H1 (cell line): ENCODE measurements around the gene MAD2L2. TPM values are rescaled to one million over a fixed set of nuclear protein-coding genes. Genes with fewer than 3 reads are reported as not detected.
A peak's percentile ranks its signal among the peaks of the same experiment; 100 is the strongest.

ENCODE experiments used
- CTCF ChIA-PET: fragments of 300-600 bp; sonication (Branson Sonifier 250); formaldehyde crosslinking; loops from one replicate; lab custom pipeline; 2021; ENCODE audit not compliant: partially characterized antibody; lab: Charles Lee
- POLR2A ChIA-PET: fragments of 300-600 bp; sonication (Branson Sonifier 250); formaldehyde crosslinking; loops from one replicate; lab custom pipeline; 2021; ENCODE audit warnings: inconsistent platforms; ENCODE audit not compliant: partially characterized antibody; lab: Charles Lee
- DNase-seq, 2 experiments: peaks; one replicate each; pipeline versions ENCODE4 v3.0.0 to v3.0.0-alpha.2; 2010 to 2022; ENCODE audit warnings: low spot score in 2 of 2, low read depth in 1 of 2, mixed read lengths in 1 of 2
- FAIRE-seq: peaks from 2 replicates; lab custom pipeline; 2011; peaks lifted over from hg19 to GRCh38; lab: Jason Lieb, UNC
- H2AFZ ChIP-seq: 2 replicates; pipeline ENCODE4 v1.8.1; 2012; ENCODE audit warnings: low read length, inconsistent platforms
- H2AK5ac ChIP-seq: 2 replicates; pipeline ENCODE4 v1.6.1; 2013; ENCODE audit warnings: low read depth, low read length
- H2BK120ac ChIP-seq: replicated peaks from 2 replicates; pipeline ENCODE3; 2013; ENCODE audit warnings: low read depth, low read length, inconsistent platforms
- H2BK12ac ChIP-seq: 2 replicates; pipeline ENCODE4 v1.6.1; 2013; ENCODE audit warnings: low read depth, low read length
- H2BK15ac ChIP-seq: 2 replicates; pipeline ENCODE4 v1.6.1; 2013; ENCODE audit warnings: low read length
- H2BK20ac ChIP-seq: 2 replicates; pipeline ENCODE4 v1.6.1; 2013; ENCODE audit warnings: low read length
- H2BK5ac ChIP-seq: 2 replicates; pipeline ENCODE4 v1.6.1; 2013; ENCODE audit warnings: low read depth, low read length
- H3K14ac ChIP-seq: 2 replicates; pipeline ENCODE4 v1.6.1; 2013; ENCODE audit warnings: inconsistent platforms; ENCODE audit not compliant: insufficient read length
- H3K18ac ChIP-seq: 2 replicates; pipeline ENCODE4 v1.6.1; 2013; ENCODE audit warnings: low read length; ENCODE audit errors: extremely low read depth
- H3K23ac ChIP-seq: 2 replicates; pipeline ENCODE4 v1.6.1; 2013; ENCODE audit warnings: inconsistent platforms; ENCODE audit not compliant: insufficient read length
- H3K23me2 ChIP-seq: 2 replicates; pipeline ENCODE4 v1.6.1; 2013; ENCODE audit warnings: low read depth, low read length
- H3K27ac ChIP-seq: 2 replicates; pipeline ENCODE4 v1.6.1; 2011; ENCODE audit warnings: low read depth, low read length, inconsistent platforms
- H3K27me3 ChIP-seq, 4 experiments: replicated peaks in 1 of 4; 1 replicate in 1 of 4; 2 replicates in 3 of 4; pipeline versions ENCODE4 v1.6.1 to v1.8.1; 2011 to 2013; ENCODE audit warnings: low read length in 3 of 4, mild to moderate bottlenecking in 3 of 4, inconsistent platforms in 2 of 4, mixed read lengths in 2 of 4, moderate library complexity in 1 of 4; ENCODE audit not compliant: control insufficient read depth in 3 of 4, insufficient read depth in 3 of 4; ENCODE audit errors: extremely low read depth in 1 of 4
- H3K36me3 ChIP-seq, 4 experiments: 2 replicates each; pipeline versions ENCODE4 v1.6.1 to v1.8.1; 2011 to 2013; ENCODE audit warnings: mild to moderate bottlenecking in 4 of 4, low read length in 3 of 4, moderate library complexity in 2 of 4, control low read depth in 1 of 4, inconsistent platforms in 1 of 4; ENCODE audit not compliant: insufficient read depth in 4 of 4, control insufficient read depth in 2 of 4
- H3K4ac ChIP-seq: replicated peaks from 2 replicates; pipeline ENCODE3; 2013; ENCODE audit warnings: low read length, low read depth, mixed read lengths, inconsistent platforms; ENCODE audit not compliant: insufficient read length
- H3K4me1 ChIP-seq, 4 experiments: replicated peaks in 1 of 4; 1 replicate in 1 of 4; 2 replicates in 3 of 4; pipeline versions ENCODE4 v1.6.1 to v1.8.1; 2011 to 2013; ENCODE audit warnings: low read length in 3 of 4, inconsistent platforms in 2 of 4, mixed read lengths in 1 of 4; ENCODE audit not compliant: insufficient read depth in 4 of 4, control insufficient read depth in 3 of 4
- H3K4me2 ChIP-seq, 2 experiments: 2 replicates each; pipeline versions ENCODE4 v1.6.1 to v1.8.1; 2011 to 2013; ENCODE audit warnings: low read depth in 2 of 2, low read length in 2 of 2, control low read depth in 1 of 2, inconsistent platforms in 1 of 2, mild to moderate bottlenecking in 1 of 2; ENCODE audit not compliant: insufficient read depth in 1 of 2
- H3K4me3 ChIP-seq, 4 experiments: fragments of 200-600, 300-600 bp in 1 of 4; sonication (generic), shearing (Covaris generic), sonication (Bioruptor Twin) in 1 of 4; 2 replicates each; pipeline versions ENCODE4 v1.5.1 to v1.8.1; 2011 to 2016; ENCODE audit warnings: low read length in 4 of 4, low read depth in 3 of 4, control low read depth in 2 of 4, inconsistent platforms in 2 of 4, mild to moderate bottlenecking in 2 of 4, mixed read lengths in 1 of 4, moderate library complexity in 1 of 4; ENCODE audit not compliant: insufficient read depth in 2 of 4; ENCODE audit errors: extremely low read depth in 1 of 4
- H3K56ac ChIP-seq: replicated peaks from 2 replicates; pipeline ENCODE3; 2013; ENCODE audit warnings: low read depth, mild to moderate bottlenecking, mixed read lengths, low read length, inconsistent platforms; ENCODE audit not compliant: insufficient read length
- H3K79me1 ChIP-seq: 2 replicates; pipeline ENCODE4 v1.6.1; 2013; ENCODE audit warnings: low read depth, low read length, control low read depth
- H3K79me2 ChIP-seq, 2 experiments: 2 replicates each; pipeline versions ENCODE4 v1.6.1 to v1.8.1; 2012 to 2013; ENCODE audit warnings: low read length in 2 of 2, mild to moderate bottlenecking in 2 of 2, inconsistent platforms in 1 of 2; ENCODE audit not compliant: insufficient read depth in 2 of 2, control insufficient read depth in 1 of 2
- H3K9ac ChIP-seq, 4 experiments: replicated peaks in 1 of 4; 1 replicate in 1 of 4; 2 replicates in 3 of 4; pipeline versions ENCODE4 v1.6.1 to v1.8.1; 2011 to 2013; ENCODE audit warnings: low read depth in 3 of 4, low read length in 3 of 4, control low read depth in 2 of 4, mild to moderate bottlenecking in 2 of 4, moderate library complexity in 2 of 4, inconsistent platforms in 1 of 4; ENCODE audit errors: extremely low read depth in 1 of 4
- H3K9me3 ChIP-seq, 2 experiments: 2 replicates each; pipeline versions ENCODE4 v1.6.1 to v1.8.1; 2012 to 2013; ENCODE audit warnings: mild to moderate bottlenecking in 2 of 2, moderate library complexity in 2 of 2, control low read depth in 1 of 2, inconsistent platforms in 1 of 2, low read depth in 1 of 2, low read length in 1 of 2, mixed read lengths in 1 of 2; ENCODE audit not compliant: insufficient read depth in 2 of 2
- H4K20me1 ChIP-seq, 2 experiments: replicated peaks in 1 of 2; 2 replicates each; pipeline versions ENCODE3 to v1.8.1; 2011 to 2013; ENCODE audit warnings: inconsistent platforms in 2 of 2, low read length in 2 of 2, mild to moderate bottlenecking in 1 of 2; ENCODE audit not compliant: insufficient read depth in 2 of 2, control insufficient read depth in 1 of 2
- H4K5ac ChIP-seq: 2 replicates; pipeline ENCODE4 v1.6.1; 2013; ENCODE audit warnings: low read length, low read depth, mixed read lengths, inconsistent platforms; ENCODE audit not compliant: insufficient read length
- H4K8ac ChIP-seq: 2 replicates; pipeline ENCODE4 v1.8.0; 2013; ENCODE audit warnings: mild to moderate bottlenecking, moderate library complexity, low read length, inconsistent platforms; ENCODE audit not compliant: insufficient read depth; ENCODE audit errors: extremely low read depth
- H4K91ac ChIP-seq: replicated peaks from 2 replicates; pipeline ENCODE3; 2013; ENCODE audit warnings: low read length, mixed read lengths, inconsistent platforms; ENCODE audit not compliant: insufficient read length
- CBX8 ChIP-seq: fragments of 300-800, 300-1000 bp; sonication (generic); IDR thresholded peaks from 2 replicates; pipeline ENCODE4 v1.7.1; 2016; ENCODE audit warnings: low read depth, low read length, borderline replicate concordance
- CEBPB ChIP-seq: IDR thresholded peaks from 2 replicates; pipeline ENCODE4 v1.6.1; 2012; ENCODE audit warnings: low read depth, low read length
- EZH2 ChIP-seq: fragments of 200-600 bp; sonication (generic); IDR thresholded peaks from 2 replicates; pipeline ENCODE4 v1.7.1; 2012; ENCODE audit warnings: low read depth, mild to moderate bottlenecking, moderate library complexity, low read length, inconsistent platforms; ENCODE audit not compliant: severe bottlenecking
- POU5F1 ChIP-seq: IDR thresholded peaks from 2 replicates; pipeline ENCODE4 v1.6.1; 2011; ENCODE audit warnings: low read depth, mild to moderate bottlenecking, low read length, moderate library complexity
- SP4 ChIP-seq: IDR thresholded peaks from 2 replicates; pipeline ENCODE4 v1.6.1; 2012; ENCODE audit warnings: low read length, inconsistent platforms
- WGBS, 2 experiments: shearing (Covaris generic) in 1 of 2; methylation state at CpG; one replicate each; pipeline versions ENCODE4 v1.1.6 to v1.1.7; 2013 to 2015; ENCODE audit warnings: low lambda C conversion rate in 2 of 2, mixed read lengths in 2 of 2, inconsistent platforms in 1 of 2, low coverage in 1 of 2, missing lambda C conversion rate in 1 of 2; ENCODE audit not compliant: insufficient replicate concordance in 2 of 2, insufficient coverage in 1 of 2, insufficient read length in 1 of 2; ENCODE audit errors: extremely low coverage in 1 of 2, missing lambda C conversion rate in 1 of 2; 5-methylcytosine and 5-hydroxymethylcytosine counted together
- polyA plus RNA-seq, 7 experiments: library from polyadenylated mRNA; depleted of rRNA in 3 of 7; stranded (reverse) in 5 of 7; unstranded in 2 of 7; fragments of >200 nt in 5 of 7; fragments of 200-250 nt in 2 of 7; gene quantifications; 1 replicate in 5 of 7; 2 replicates in 1 of 7; 4 replicates in 1 of 7; pipeline versions ENCODE4 v1.2.1 to v1.2.3, GENCODE V29; 2011 to 2013; ENCODE audit warnings: missing spikeins in 2 of 7, mixed read lengths in 2 of 7
- total RNA-seq: library from RNA; stranded (reverse); fragmentation: NEBNext Ultra II Directional; extraction: Animal tissue kit (Norgen Biotek cat#: 25700); gene quantifications from 2 replicates; pipeline ENCODE4 v1.2.1, GENCODE V29; 2021

The MAD2L2 gene
- total and polyA plus RNA-seq, 2 of the 8 experiments (the other 6 are each of a cell fraction or from before 2014, with no cell fraction given): 310 to 469 TPM

GRCh38 chr1:11707621-11708276, 26.8 kb upstream of the MAD2L2 start:
- CTCF ChIA-PET: interaction anchor here (0.8 to 11.1 kb wide), 16 partner anchors 9 to 79 kb away, joined by 3 to 266 read pairs (median 7); partner anchors contain the start of genes DRAXIN, FBXO6 and MAD2L2

More at GRCh38 chr1:11707621-11708276, 26.8 kb upstream of the MAD2L2 start:
- FAIRE-seq: no peak
- peak overlapping the region in 1 of 2 experiments; percentile 23; a peak in 1 of 4 replicates for H3K4me2 ChIP-seq
- no peak overlapping the region for H2AFZ ChIP-seq
- no peak overlapping the region for H3K27ac ChIP-seq
- no peak for DNase-seq
- H2AK5ac ChIP-seq: peak overlapping the region; percentile 11; the same call in 1 of the 2 replicates
- POLR2A ChIA-PET: interaction anchor here (0.7 to 14.6 kb wide), 14 partner anchors 12 to 79 kb away, joined by 3 to 329 read pairs (median 4); partner anchors contain the start of genes DRAXIN, FBXO6 and MAD2L2
- H3K9ac ChIP-seq: no peak overlapping the region
- H3K23ac ChIP-seq: no peak overlapping the region
- H3K14ac ChIP-seq: no peak overlapping the region
- no peak overlapping the region for H3K4me3 ChIP-seq
- H2BK5ac ChIP-seq: peak overlapping the region; percentile 89; the same call in 1 of the 2 replicates
- no peak overlapping the region for H4K5ac ChIP-seq
- no peaks in the 10 kb centered on the region for H3K27me3 ChIP-seq
- peak overlapping the region; percentile 14 for H4K91ac ChIP-seq
- H3K4ac ChIP-seq: peak overlapping the region; percentile 10
- H3K18ac ChIP-seq: no peak overlapping the region; the same call in 1 of the 2 replicates
- peak overlapping the region; percentile 48; the same call in 1 of the 2 replicates for H2BK15ac ChIP-seq
- no peaks in the 10 kb centered on the region for H3K23me2 ChIP-seq
- no peaks in the 10 kb centered on the region for H4K20me1 ChIP-seq
- peak overlapping the region; percentile 39; the same call in 1 of the 2 replicates for H4K8ac ChIP-seq
- no peak for TF ChIP-seq CBX8
- no peak for TF ChIP-seq POU5F1
- TF ChIP-seq CEBPB: no peak
- no peak for TF ChIP-seq SP4
- no peak for TF ChIP-seq EZH2
- WGBS, 2 experiments: 79% methylated on average over 16 of the region's 17 CpGs; no CpG with 5 or more reads in 1 of the 2 experiments
- H3K79me2 ChIP-seq: no peaks in the 10 kb centered on the region; a peak in 1 of 4 replicates
- peaks cover 3% of the 10 kb centered on the region; the same call in 1 of the 2 replicates for H3K79me1 ChIP-seq
- no peaks in the 10 kb centered on the region for H3K9me3 ChIP-seq
- H3K36me3 ChIP-seq: peaks cover 0 to 4% (median 2%) of the 10 kb centered on the region in 4 experiments; a peak in 5 of 8 replicates
- H2BK12ac ChIP-seq: peak overlapping the region; percentile 32; the same call in 1 of the 2 replicates
- H2BK20ac ChIP-seq: peak overlapping the region; percentile 75; the same call in 1 of the 2 replicates
- H3K56ac ChIP-seq: no peak overlapping the region
- peak overlapping the region; percentile 58 for H2BK120ac ChIP-seq
- H3K4me1 ChIP-seq: peaks cover 7 to 36% (median 26%) of the 10 kb centered on the region in 4 experiments
